Stimulated activated CD4-positive, alpha-beta T cell treated with anti-CD3 and anti-CD28 coated beads, TNF-alpha, amount 100 ng/mL, for 24 hours (primary cell): ENCODE data around the gene UBXN1.
"Not testable (repeated sequence)": the region's sequence is repeated elsewhere in the genome, so short reads cannot be mapped to it uniquely, and the experiment has no call there.

Source experiments
- DNase-seq, 3 experiments: peaks; one replicate each; pipeline ENCODE4 v3.0.0-alpha.2; 2020; ENCODE audit warnings: low read depth in 3 of 3

UBXN1 gene

GRCh38 chr11:62708793-62709192, 29.9 kb upstream of the UBXN1 start:
- peak in 2 of 3 experiments; percentile 29 to 43 for DNase-seq

- no peak for DNase-seq
Measured at GRCh38 chr11:62708392-62708791, 29.5 kb upstream of the UBXN1 start.

- DNase-seq, result no peak
Measured at GRCh38 chr11:62707277-62707861, 28.5 kb upstream of the UBXN1 start, which contains the start of the genes BSCL2 and GNG3. Gene BSCL2, minus strand, starts transcription at chr11:62707424. Its CDS starts 229 bp downstream, at chr11:62707195. Gene GNG3, plus strand, starts transcription at chr11:62707676. Its CDS starts 620 bp downstream, at chr11:62708296.

- DNase-seq, result no peak
Measured at GRCh38 chr11:62706850-62707247, 28.0 kb upstream of the UBXN1 start.

- DNase-seq, result peak; percentile 91 to 92 (median 92)
Measured at GRCh38 chr11:62705880-62706849, 27.3 kb upstream of the UBXN1 start.

- DNase-seq, result no peak
Measured at GRCh38 chr11:62705413-62705812, 26.5 kb upstream of the UBXN1 start.

GRCh38 chr11:62703921-62704320, 25.0 kb upstream of the UBXN1 start:
- DNase-seq, result not testable (repeated sequence)

- no peak for DNase-seq
Measured at GRCh38 chr11:62702246-62702645, 23.4 kb upstream of the UBXN1 start.

GRCh38 chr11:62694455-62695167, 15.7 kb upstream of the UBXN1 start:
- peak; percentile 55 to 67 (median 67) for DNase-seq

- DNase-seq, result not testable (repeated sequence)
Measured at GRCh38 chr11:62693624-62694023, 14.8 kb upstream of the UBXN1 start.

- no peak for DNase-seq
Measured at GRCh38 chr11:62689421-62690183, 10.7 kb upstream of the UBXN1 start, which contains the start of gene LRRN4CL. Gene LRRN4CL, minus strand, starts transcription at chr11:62689530. Its CDS starts 1,022 bp downstream, at chr11:62688508.

- DNase-seq, result no peak
Measured at GRCh38 chr11:62688491-62688890, 9.6 kb upstream of the UBXN1 start.

- no peak for DNase-seq
Measured at GRCh38 chr11:62687508-62688396, 8.9 kb upstream of the UBXN1 start.

- no peak for DNase-seq
Measured at GRCh38 chr11:62682518-62682917, 3.6 kb upstream of the UBXN1 start.

- no peak for DNase-seq
Measured at GRCh38 chr11:62680825-62681240, 2.0 kb upstream of the UBXN1 start.

- DNase-seq, result no peak
Measured at GRCh38 chr11:62678433-62678769, 472 bp downstream of the UBXN1 start.

- no peak for DNase-seq
Measured at GRCh38 chr11:62677714-62678113, 1.2 kb downstream of the UBXN1 start.

- no peak for DNase-seq
Measured at GRCh38 chr11:62677156-62677555, 1.7 kb downstream of the UBXN1 start.

GRCh38 chr11:62676698-62677097, 2.2 kb downstream of the UBXN1 start:
- no peak for DNase-seq

- DNase-seq, result not testable (repeated sequence)
Measured at GRCh38 chr11:62675415-62675814, 3.5 kb downstream of the UBXN1 start.
